GM19035 (cell line): ENCODE results near the gene SCARF2.
"Not testable (repeated sequence)": the region's sequence is repeated elsewhere in the genome, so short reads cannot be mapped to it uniquely, and the experiment has no call there.

Experiments used
- ATAC-seq: cut with Tn5 transposase; IDR thresholded peaks from one replicate; pipeline ENCODE4 v1.9.1; 2021; ENCODE audit not compliant: unreplicated experiment

Gene SCARF2

GRCh38 chr22:20437613-20438426, at the start of gene SCARF2:
SCARF2 (minus strand) TSS chr22:20437825; CDS start chr22:20437754, 71 bp downstream.
- ATAC-seq: no peak

DNA sequence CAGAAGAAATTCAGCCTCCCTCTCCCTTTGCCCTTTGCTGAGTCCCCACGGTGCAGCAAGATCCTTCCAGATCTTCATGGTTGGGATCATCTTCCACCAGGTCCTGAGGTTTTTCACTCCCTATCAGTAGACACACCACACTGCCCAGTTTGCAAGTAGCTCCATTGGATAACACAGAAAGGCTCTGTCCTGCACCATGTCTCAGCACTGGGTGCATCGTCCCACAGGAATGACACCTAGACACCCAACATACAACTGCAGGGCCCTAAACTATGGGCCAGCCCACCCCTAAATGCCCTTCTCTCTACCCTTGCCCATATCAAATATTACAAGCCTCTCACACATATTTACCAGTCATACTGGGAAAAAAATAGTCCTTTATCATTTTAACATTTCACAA, 48.6 kb upstream of the SCARF2 start:
- no peak for ATAC-seq

GRCh38 chr22:20484948-20485683, 47.5 kb upstream of the SCARF2 start:
- no peak for ATAC-seq

DNA sequence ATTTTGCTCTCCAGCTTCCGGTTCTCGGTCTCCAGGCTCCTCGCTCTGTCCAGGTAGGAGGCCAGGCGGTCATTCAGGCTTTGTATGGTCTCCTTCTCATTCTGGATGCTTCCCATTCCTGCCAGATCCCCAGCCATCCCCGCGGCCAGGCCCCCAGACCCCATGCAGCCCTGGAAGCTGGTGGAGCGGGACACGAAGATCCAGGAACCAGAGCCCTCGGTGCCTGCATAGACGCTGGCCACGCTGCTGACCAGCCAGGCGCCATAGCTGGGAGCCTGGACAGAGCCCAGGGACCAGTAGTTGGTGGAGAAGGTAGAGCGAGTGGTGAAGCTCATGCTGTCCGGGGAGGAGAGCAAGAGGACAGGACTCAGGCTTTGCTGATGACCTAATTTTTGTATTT, 46.1 kb upstream of the SCARF2 start:
- ATAC-seq: no peak

DNA sequence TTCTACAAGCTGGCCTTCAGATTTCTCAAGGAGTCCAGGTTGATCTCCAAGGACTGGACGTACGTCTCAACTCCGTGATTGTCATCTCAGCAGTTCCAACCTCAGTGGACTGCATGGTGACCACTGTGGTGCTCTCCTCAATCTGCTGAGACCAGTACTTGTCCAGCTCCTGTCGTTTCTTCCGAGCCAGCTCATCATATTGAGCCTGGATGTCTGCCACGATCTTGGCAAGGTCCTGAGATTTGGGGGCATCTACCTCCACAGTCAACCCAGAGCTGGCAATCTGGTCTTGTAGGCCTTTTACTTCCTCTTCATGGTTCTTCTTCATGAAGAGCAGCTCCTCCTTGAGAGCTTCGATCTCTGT, 45.5 kb upstream of the SCARF2 start:
- not testable (repeated sequence) for ATAC-seq

GRCh38 chr22:20479612-20480196, 42.1 kb upstream of the SCARF2 start:
- no peak for ATAC-seq

GRCh38 chr22:20478059-20478458, 40.4 kb upstream of the SCARF2 start:
- ATAC-seq: not testable (repeated sequence)

GRCh38 chr22:20475569-20475968, 37.9 kb upstream of the SCARF2 start:
- ATAC-seq: not testable (repeated sequence)

GRCh38 chr22:20475115-20475436, 37.5 kb upstream of the SCARF2 start:
- no peak for ATAC-seq

DNA sequence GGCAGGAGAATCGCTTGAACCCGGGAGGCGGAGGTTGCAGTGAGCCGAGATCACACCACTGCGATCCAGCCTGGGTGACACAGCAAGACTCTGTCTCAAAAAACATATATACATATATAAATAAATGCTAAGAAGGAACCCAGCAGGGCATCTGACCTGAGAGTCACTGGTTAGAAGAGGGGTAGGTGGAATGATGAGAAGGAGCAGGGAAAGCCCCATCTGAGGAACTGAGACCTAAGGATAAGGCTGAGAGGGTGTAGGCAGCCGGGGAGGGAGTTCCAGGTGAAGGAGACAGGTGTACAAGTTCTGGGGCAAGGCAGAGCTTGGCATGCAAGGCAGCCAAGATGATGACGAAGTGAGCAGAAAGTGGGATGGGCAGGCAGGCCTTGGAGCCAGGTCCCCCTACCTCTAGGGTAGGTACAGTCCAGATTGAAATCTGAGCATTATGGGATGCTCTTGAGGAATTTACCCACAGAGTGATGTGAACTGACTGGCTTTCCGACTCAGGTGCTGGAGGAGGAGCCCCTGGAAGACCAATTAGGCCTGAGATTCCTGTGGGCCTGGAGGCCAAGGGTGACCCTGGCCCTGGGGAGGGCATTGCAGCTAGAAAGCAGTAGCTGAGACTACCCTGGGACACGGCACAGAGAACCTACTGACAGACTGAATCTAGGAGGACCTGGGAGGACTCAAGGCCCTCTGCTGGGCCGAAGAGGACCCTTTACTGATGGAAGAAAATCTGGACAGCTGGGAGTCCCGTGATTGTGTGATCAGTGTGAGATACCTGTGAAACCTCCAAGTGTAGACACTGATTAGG, 35.2 kb upstream of the SCARF2 start:
- ATAC-seq: no peak

GRCh38 chr22:20471126-20471833, 33.7 kb upstream of the SCARF2 start:
- no peak for ATAC-seq

- ATAC-seq: not testable (repeated sequence)
Measured at GRCh38 chr22:20470525-20470924, 32.9 kb upstream of the SCARF2 start.

DNA sequence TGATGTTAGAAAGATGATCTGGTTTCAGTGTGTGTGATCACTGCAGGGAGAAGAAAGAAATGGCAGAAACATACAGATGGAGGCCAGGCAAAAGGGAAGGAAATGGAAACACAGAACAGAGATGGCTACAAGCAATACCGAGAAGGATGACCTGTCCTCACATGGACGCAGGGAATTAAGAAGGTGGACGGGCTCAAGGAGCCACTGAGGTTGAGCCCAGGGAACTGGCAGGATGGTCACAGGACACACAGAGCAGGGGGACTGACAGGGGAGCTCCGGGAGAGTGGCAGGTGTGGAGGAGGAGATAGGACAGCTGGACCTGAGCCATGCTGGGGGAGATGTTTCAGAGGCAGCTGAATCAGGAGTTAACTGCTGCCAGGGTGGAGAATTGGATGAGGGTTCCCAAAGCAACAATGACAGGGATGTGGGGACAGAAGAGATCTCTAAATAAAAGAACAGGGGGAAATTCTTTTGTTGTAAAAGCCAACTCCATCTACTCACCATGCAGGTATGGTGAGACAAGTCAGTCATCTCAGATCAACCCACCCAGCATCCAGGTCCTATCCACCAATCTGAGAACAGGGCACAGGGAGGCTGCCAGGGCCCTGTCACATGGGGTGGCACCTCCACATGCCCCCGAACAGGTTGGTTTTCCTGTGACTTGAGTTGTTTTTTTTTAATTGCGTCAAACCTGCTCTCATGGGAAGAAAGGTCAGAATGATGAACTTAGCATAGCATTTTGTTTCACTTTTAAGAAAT, 31.7 kb upstream of the SCARF2 start:
- no peak for ATAC-seq

DNA sequence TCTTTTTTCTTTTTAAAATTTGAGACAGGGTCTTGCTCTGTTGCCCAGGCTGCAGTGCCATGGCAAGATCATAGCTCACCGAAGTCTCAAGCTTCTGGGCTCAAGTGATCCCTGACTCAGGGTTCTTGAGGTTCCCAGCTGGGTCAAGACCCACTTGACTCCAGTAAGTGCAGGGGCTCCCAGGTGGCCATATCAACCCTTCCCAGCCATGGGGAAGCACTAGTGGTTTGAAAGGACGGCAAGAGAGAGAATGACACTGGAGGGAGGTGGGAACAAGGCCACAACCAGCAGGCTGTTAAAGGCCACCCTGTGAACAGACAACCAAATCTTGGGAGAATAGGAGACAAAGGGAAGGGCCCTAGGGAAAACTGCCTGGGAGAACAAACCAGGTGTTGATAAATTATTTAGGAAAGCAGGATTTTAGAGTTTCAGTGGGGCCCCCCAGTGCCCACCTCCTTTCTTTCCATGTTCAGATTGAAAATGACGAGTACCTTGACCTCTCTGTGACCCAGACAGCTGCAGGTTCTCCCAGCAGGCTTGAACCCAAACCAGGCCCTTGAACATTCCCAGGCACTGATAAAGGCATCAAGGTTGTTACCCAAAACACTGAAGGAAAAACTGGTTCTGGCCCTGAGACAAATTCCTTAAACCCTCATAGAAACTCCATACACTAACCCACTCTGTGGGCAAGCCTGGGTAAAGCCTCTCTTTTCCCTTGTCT, 29.2 kb upstream of the SCARF2 start:
- ATAC-seq: no peak

- no peak for ATAC-seq
Measured at GRCh38 chr22:20465759-20466077, 28.1 kb upstream of the SCARF2 start.

DNA sequence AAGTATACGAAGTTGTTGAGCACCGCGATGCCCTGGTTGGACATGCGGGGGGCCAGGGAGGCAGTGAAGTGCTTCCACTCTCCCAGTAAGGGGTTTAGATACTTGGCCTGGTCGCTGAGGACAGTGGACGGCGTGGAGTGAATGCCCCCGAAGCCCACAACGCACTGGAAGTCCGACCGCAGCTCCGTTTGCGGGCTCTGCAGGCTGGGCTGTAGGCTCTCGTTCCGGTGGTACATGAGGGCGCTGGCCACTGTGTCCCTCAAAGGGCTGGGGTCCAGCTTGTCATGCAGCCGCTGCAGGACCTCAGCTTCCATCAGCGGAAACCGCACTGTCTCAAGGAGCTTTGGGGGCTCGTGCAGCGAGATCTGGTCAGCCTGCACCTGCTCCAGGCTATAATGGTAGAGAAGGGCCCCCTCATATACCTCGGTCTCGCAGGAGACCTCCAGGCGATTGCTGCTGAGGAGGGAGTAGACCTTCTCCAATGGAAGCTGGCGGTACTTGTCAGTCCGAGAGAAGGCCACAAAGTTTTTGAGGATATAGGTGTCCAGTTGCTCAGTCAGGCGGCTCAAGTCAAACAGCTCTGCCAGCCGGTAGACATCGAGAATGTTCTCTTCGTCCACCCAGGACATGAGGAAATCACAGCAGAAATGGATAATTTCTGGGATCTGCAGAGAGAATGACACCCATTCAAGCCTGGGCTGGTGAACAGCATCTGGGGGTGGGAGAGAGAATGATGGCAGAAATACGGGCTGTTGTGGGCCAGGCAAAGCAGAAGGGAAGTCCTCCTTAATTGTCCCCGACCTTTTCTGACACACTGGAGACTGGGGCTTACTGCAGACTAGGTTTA, 27.5 kb upstream of the SCARF2 start:
- ATAC-seq: no peak

DNA sequence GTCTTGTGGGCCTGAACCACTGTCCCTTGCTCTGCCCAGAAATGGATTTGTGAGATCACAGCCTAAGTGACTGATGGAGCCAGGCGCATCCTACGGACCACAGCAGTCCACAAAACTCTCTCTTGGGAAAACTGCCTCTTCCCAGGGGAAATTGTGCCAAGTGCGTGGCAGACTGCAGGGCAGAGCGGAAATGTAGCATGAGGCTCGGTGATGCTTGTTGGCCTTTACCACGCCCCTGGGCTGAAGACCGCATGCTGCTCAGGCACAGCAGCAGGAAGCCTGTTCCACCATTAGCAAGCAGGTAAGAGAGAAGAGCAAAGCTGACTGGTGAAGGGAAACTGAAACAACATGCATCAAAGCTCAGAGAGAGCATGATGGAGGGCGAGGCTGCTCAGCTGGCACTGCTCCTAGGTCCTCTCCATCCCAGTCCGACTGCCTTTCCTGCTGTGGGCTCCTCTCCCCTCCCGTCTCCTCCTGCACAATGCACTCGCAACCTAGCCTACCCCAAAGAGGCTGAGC, 26.5 kb upstream of the SCARF2 start:
- no peak for ATAC-seq

DNA sequence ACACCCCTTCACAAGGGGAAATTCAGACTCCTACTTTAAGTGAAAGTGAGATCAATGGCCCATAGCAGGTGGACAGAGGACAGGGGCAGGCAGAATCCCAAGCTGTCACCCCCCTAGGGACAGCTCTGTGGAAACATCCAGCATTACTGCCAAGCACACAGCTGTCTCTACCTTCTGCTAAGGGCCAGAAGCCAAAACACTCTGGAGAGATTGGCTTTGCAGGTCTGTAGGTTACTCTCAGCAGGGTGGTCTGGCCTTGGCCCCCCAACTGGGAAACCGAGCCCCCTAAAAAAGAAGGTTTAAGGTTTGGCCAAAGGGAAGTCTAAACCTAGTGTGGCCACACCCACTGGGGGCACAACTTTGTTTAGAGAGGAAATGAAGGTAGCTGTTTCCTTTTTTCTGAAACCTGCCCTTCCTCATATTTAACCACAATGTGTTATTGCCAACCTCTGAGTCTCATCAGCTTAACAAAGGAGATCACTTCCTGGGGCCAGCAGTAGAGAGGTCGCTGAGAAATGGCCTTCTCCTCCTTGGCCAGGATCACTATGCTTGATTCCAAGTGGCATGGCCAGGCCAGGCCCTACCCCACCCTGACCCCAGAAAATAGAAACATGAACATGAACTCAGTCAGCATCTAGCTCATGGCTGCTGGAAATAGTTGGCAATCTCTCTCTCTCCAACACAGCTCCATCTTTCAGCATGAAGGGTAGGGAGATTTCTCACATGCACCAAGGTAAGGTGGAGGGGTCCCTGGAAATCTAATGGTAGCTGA, 25.9 kb upstream of the SCARF2 start:
- ATAC-seq: no peak
